OCI-LY1 (cell line): ENCODE data around the gene DIPK1C.

Source experiments
- EZH2 ChIP-seq: fragments of 200-600 bp; sonication (generic), shearing (Covaris generic); IDR thresholded peaks from 2 replicates; pipeline ENCODE4 v1.8.0; 2017; ENCODE audit warnings: borderline replicate concordance, mixed run types, mild to moderate bottlenecking, antibody characterized with exemption, low read length, moderate library complexity, mixed read lengths
- TF ChIP-seq, protein P1 (sequence below): fragments of 200-600 bp; sonication (generic), shearing (Covaris generic); IDR thresholded peaks from 2 replicates; pipeline ENCODE4 v1.5.1; 2017; ENCODE audit warnings: mild to moderate bottlenecking, antibody characterized with exemption, low read length, moderate library complexity, mixed read lengths

DNA sequence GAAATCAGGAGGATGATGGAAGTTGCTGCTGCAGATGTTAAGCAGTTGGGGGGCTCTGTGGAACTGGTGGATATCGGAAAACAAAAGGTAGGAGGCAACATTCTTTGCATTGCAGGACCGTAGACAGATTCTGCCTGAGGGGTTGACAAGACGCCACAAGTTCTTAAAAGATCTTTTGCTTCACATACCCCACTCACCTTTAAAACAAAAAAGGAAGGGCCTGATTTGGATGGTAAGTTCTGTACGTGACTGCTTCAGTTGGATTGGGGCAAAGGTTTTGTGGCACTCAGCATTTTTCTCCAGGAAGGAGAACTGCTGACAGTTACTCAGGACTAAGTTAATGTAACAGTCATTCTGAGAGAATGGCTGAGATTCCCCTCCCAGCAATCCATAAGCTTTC, 44.3 kb upstream of the DIPK1C start:
- TF ChIP-seq, protein P1, sequence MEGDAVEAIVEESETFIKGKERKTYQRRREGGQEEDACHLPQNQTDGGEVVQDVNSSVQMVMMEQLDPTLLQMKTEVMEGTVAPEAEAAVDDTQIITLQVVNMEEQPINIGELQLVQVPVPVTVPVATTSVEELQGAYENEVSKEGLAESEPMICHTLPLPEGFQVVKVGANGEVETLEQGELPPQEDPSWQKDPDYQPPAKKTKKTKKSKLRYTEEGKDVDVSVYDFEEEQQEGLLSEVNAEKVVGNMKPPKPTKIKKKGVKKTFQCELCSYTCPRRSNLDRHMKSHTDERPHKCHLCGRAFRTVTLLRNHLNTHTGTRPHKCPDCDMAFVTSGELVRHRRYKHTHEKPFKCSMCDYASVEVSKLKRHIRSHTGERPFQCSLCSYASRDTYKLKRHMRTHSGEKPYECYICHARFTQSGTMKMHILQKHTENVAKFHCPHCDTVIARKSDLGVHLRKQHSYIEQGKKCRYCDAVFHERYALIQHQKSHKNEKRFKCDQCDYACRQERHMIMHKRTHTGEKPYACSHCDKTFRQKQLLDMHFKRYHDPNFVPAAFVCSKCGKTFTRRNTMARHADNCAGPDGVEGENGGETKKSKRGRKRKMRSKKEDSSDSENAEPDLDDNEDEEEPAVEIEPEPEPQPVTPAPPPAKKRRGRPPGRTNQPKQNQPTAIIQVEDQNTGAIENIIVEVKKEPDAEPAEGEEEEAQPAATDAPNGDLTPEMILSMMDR, result no peak
- TF ChIP-seq EZH2, result no peak
